HG03469 (cell line): ENCODE data around the gene BIVM.
A peak's percentile ranks its signal among the peaks of the same experiment; 100 is the strongest.

ENCODE experiments used
- ATAC-seq: cut with Tn5 transposase; IDR thresholded peaks from one replicate; pipeline ENCODE4 v1.9.1; 2021; ENCODE audit warnings: mild to moderate bottlenecking, moderate library complexity, moderate number of reproducible peaks; ENCODE audit not compliant: unreplicated experiment

Gene BIVM

DNA sequence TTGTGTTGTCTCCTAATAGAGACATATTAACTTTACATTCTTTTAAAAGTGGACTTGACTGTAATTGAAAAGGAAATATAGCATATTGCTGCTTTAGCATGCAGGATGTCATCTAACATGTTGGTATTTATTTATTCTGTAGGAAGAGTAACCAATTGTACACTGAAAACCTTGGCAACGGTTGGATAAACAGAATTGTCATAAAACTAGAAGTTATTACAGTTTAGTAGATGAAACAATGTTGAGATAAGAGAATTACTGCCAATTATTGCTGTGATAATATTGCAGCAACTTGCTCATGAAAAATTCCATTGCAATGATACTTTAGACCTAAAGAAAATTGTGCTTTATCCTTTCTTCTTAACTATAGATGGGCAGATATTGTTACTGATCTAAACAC lies 39.4 kb downstream of the BIVM start:
- no peak for ATAC-seq

DNA sequence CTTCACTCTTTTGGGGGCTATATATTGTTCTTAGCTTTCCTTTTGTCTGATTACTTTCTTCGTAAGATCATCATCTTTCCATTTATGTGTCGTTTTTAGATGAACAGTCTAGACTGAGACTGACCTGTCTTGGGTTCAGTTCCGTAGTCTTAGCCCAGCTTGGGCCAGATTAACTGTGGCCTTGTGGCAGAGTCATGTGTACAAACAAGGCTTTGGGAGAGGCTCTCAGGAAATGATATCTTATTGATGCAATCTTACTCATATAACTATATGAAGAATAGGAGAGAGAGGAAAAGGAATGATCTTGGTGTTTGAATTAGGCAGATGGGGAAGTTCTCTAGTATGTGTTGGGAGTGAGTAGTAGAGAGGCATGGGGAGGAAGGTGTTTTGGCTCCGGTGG lies 40.1 kb downstream of the BIVM start:
- ATAC-seq, result no peak

DNA sequence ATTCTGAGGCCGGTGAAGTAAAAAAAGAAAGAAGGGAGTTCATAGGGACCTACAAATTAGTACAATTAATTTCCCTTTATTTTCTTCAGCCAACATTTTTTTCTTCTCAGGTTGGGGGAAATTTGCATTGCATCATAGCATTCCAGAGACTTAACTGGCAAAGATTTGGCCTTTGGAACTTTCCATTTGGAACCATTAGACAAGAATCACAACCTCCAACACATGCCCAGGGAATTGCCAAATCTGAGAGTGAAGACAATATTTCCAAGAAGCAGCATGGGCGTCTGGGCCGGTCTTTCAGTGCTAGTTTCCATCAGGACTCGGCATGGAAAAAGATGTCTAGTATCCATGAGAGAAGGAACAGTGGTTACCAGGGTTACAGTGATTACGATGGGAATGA lies 40.5 kb downstream of the BIVM start:
- no peak for ATAC-seq

DNA sequence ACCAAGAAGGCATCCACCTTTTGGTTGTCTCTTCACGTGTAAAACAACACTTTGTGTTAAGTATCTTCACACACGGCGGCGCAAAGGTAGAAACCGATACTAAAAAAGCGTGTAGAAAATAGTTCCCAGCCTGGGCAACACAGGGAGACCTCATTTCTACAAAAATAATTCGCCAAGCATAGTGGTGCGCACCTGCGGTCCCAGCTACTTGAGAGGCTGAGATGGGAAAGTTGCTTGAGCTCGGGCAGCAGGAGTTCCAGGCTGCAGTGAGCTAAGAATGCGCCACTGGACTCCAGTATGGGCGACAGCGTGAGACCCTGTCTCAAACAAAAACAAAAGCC lies 46.3 kb downstream of the BIVM start:
- peak; percentile 7 for ATAC-seq

DNA sequence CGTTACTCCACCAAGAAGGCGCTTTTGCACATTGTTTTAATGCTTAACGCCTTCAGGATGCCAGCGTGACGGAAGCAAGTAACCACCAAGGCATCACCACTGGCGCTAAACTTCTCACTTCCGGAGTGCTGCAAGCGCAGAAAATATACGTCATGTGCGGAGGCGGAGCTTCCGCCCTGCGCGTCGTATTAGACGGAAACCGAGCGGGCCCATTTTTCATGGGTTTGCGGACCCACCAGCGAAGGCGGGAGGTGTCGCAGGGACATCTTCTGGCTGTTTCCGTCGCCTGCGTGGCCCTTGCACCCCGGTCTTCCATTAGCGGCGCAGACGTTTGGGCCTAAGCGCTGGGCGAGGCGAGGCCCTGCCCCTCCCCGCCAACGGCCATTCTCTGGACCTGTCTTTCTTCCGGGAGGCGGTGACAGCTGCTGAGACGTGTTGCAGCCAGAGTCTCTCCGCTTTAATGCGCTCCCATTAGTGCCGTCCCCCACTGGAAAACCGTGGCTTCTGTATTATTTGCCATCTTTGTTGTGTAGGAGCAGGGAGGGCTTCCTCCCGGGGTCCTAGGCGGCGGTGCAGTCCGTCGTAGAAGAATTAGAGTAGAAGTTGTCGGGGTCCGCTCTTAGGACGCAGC lies 46.8 kb downstream of the BIVM start, which contains the start of gene ERCC5:
Gene ERCC5 (plus strand): TSS at position 403 of the 631 bp plus-strand sequence. CDS start 235 bp downstream, outside the sequence.
- ATAC-seq, result peak; percentile 75

DNA sequence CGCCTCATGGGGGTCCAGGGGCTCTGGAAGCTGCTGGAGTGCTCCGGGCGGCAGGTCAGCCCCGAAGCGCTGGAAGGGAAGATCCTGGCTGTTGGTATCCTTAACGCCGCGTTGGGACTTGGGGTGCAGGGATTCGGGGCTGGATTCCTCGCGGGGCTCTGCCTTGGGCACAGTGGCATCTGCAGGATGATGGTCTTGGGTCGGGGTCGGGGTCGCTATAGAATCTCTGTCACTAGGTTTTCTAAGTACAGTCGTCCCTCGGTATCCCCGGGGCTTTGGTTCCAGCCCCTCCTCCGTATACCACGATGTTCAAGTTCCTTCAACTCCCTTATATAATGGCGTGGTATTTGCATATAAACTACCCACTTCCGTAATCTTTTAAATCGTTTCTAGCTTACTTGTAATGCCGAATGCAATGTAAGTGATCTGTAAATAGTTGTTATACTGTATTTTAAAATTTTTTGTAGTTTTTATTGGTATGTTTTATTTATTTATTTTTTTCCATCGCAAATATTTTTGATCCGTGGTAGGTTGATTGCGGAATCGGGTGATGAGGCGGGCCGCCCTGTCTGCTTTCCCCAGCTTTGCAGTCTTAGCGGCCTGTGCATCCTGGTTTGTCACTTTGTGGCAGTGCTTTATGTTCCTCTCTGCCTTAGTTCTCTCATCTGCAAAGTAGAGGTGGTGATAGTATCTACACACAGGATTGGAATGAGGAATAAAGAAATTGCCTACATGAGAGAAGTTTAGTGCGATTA lies 47.5 kb downstream of the BIVM start:
- ATAC-seq, result peak; percentile 24

DNA sequence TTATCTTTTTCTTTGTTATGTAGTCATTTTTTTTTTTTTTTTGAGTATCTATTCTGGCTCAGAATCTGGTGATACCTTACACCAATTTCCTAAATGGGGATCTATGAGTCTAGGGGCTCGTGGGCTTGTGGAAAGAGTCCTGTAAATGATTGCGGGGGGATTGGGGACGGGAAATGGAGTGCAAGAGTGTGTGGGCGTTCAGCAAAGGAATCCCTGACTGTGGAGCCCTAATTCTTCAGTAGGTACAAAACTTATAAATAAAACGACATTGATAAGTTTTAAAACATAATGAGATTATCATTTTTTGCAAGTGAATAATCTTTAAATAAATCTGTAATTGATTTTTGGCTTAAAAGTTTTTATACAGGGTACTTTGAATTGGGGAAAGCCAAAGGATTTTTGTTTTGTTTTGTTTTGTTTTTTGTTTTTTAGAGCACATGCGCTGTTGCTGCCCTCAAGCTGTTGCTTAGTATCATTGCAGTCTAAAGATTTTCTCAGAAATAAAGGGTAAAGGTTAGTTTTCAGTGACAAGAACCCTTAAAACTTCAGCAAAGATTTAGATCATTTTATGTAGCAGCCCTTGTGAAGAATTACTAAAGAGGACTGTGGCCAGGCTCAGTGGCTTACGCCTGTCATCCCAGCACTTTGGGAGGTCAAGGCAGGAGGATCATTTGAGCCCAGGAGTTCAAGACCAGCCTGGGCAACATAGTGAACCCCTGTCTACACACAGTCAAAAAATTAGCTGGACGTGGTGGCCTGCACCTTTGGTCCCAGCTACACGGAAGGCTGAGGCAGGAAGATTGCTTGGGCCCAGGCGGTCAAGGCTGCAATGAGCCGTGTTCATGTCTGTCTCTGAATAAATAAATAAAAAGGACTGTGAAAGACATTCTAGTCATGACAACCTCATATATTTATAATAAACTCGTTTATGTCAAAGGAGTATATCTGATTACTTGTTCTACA lies 48.6 kb downstream of the BIVM start:
- ATAC-seq, result no peak

DNA sequence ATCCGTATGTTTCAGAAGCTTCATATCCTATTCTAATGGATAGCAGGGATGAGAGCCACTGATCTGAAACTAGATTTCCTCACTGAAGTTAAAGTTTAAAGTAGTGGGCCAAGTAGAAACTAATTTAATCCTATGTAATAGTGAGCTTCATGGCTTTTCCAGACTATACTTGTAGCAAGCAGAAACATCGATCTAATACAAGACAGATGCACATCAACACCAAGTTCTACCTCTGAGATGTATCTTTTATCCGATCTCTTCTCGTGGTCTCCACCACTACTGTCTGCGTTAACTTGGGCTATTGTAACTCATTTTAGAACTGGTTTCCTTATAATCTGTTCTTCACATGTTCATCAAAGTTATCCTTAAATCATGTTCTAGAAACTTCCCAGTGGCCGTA lies 50.0 kb downstream of the BIVM start:
- ATAC-seq, result no peak

DNA sequence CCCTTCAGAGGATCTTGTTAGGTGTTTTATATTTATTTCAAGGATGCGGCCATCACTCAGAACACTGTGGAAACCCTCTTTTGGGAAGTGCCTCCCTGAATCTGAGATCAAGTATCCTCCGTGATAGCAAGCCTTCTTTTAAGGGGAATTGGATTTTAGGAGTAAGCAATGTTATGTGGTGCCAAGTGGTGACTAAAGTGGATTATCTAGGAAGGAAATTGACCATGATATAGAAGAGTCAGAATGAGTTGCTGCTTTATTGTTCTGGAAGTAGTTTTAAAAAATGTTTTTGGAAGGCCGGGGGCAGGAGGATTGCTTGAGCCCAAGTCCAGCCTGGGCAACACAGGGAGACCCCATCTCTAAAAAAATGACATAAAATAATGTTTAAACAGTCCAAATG lies 53.6 kb downstream of the BIVM start:
- ATAC-seq, result no peak

DNA sequence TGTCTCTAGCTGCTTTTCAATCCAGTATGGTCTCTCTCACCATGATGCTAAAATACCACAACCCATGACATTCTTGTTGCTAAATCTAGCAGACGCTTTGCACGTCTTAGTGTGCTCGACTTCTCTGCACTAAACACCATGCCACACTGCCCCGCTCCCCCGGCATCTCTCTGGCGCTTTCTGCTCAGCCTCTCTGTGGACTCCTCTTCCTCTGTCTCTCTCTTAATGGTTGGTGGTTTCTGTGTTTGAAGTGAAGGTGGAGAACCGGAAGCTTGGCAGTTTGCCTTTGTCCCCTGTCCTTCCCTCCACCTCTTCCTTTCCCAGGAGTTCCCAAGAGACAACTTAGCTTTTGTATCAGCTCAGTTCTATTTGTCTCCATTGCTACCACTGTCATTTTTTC lies 55.8 kb downstream of the BIVM start:
- ATAC-seq, result no peak

DNA sequence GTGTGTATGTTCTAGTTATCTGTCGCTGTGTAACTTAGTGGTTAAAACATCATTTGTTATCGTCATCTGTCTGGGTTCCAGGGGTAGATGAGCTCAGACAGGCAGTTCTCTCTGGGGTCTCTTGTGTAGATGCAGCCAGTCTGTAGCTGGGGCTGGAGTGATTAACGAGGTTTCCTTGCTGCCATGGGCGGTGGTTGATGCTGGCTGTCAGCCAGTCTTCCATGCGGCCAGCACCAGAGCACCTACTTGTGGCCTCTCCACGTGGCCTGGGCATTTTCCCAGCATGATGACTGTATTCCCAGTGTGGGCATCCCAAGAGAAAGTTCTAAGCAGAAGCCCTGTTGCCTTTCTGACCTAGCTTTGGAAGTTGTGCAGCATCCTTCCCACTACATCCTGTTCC lies 57.6 kb downstream of the BIVM start:
- no peak for ATAC-seq

DNA sequence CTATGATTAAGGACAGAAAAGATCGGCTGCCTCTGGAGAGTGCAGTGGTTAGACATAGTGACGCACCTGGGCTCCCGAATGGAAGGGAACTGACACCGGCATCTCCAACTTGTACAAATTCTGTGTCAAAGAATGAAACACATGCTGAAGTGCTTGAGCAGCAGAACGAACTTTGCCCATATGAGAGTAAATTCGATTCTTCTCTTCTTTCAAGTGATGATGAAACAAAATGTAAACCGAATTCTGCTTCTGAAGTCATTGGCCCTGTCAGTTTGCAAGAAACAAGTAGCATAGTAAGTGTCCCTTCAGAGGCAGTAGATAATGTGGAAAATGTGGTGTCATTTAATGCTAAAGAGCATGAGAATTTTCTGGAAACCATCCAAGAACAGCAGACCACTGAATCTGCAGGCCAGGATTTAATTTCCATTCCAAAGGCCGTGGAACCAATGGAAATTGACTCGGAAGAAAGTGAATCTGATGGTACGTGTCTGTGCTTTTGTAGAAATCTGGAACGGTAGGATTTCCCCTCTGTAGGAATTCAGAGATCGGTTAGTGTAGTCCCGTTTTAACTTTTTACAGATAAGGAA lies 63.8 kb downstream of the BIVM start:
- ATAC-seq, result no peak

DNA sequence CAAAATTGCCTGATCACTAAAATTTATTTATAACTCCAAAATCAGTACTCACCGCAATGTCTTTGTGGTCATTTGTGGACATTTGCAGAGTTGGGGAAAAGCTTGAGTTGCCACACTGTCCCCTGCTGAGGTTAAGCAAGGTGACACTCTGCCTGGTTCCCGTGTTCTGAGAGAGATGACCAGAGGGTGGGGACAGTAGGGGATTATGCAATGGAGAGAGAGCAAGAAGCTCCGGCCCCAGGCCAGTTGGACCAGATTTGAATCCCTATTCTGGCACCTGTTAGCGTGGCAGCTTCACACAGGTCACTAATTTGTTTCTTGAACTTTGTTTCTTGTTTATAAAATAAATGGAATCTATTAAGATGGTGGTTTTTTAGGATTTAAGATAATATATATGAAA lies 64.7 kb downstream of the BIVM start:
- no peak for ATAC-seq

DNA sequence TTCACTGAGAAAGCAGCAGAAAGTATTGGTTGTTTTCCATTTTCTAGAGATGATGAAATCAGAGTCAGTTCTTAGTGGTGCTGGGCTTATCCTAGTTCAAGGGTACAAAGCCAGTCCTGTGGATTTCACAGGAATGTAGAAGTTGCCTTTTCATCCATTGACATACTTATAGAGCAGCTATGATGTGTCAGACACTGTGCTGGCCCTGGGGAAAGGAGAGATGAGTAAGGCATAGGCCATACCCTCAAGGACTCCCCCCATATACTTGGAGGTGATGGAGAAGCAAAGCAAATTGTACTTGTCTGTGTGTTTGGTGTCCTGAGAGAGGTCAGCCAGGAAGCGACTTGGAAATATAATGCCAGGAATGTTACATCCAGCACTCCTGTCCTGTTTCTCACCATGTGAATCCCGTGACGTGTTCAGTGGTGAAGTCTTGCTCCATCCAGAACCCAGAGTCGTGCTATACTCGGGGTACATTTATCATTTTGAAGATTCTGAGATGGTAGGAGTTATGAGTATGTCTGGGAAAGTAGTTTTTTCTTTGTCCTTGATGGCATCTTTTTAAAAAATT lies 69.5 kb downstream of the BIVM start:
- no peak for ATAC-seq

DNA sequence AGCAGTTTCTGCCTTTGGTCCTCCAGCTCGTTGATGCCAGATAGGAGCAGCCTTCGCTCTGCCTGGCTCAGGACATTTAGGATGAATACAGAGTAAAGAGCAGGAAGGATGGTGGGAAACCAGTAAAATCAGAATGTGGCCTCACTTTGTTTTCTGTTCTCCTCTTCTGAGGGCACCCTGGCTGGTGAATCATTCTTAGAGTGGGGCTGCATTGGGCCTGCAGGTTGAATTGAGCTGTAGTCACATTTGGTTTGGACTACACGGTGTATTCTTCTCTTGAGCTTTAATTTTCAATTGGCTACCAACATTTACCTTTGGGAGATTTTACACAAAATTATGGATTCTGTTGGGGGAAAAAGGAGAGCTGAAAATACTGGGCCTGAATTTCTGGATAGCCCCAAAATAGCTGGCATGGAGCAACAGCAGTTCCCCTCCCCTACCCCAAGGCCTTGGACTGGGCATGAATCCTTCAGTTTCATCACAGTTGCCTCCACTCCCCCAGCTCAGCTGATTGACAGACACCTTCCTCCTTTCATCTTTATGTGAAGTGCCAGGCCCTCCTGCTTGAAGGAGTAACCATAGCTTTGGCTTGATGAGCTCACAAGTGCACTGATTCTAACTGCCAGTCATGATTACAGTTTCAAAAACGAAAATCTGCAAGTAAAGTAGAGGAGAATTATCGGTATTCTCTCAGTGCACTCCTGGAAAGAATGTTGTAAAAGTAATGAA lies 71.2 kb downstream of the BIVM start:
- no peak for ATAC-seq

DNA sequence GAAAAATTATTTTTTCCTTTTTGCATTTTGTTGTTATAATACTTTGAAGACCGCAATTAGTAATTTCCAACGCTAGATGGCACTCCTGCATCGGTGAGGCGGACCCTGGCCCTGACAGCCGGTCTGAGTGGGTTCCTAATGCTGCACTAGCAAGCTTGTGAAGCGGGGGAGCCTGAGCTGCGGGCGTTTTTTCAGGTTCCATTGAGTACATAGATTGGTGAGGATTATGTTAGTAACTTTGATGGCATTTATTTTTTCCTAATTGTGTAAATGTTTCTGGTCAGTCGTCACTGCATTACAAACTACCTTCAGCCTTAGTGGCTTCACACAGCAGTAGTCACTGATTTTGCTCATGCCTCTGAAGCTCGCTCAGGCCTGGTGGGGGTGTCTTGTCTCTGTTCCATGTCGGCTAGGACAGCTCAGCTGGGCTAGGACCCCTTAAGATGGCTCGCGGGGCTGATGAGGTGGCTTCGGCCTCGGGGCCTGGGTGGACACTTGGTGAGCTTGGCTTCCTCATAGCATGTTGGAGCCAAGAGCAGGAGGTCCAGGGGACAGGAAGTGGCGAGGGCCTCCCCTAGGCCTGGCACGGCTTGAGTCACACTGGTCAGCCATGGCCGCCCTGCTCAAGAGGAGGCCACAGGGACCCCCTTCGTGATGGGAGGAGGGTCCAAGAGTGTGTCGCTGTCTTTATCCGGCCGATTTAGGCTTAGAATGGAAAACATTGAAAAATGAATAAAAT lies 71.9 kb downstream of the BIVM start:
- ATAC-seq, result peak; percentile 61

DNA sequence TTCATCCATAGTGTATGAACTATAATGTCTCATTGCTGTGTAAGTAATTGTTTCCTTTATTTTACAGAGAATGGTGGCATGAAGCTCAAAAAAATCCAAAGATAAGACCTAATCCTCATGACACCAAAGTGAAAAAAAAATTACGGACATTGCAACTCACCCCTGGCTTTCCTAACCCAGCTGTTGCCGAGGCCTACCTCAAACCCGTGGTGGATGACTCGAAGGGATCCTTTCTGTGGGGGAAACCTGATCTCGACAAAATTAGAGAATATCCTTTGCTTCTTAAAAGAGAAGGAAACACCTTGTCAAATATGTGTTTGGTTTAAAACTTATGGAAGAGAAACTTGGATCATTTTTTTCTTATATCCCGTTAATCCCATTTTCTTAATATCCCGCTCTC lies 73.2 kb downstream of the BIVM start:
- ATAC-seq, result no peak

DNA sequence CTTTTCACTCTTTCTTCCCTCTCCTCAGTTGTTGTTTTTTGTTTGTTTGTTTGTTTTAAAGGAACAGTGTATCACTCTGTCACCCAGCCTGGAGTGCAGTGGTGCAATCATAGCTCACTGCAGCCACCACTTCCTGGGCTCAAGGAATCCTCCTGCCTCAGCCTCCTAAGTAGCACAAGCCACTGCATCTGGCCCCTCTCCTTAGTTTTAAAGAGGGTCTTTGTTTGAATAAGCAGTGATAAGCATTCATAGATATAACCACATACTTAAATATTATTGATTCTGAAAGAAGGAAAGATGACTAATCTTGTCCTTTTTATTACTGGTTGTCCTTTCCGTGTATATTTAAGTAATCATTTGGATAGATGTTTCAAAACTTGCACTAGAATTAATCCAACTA lies 73.6 kb downstream of the BIVM start:
- ATAC-seq, result no peak

DNA sequence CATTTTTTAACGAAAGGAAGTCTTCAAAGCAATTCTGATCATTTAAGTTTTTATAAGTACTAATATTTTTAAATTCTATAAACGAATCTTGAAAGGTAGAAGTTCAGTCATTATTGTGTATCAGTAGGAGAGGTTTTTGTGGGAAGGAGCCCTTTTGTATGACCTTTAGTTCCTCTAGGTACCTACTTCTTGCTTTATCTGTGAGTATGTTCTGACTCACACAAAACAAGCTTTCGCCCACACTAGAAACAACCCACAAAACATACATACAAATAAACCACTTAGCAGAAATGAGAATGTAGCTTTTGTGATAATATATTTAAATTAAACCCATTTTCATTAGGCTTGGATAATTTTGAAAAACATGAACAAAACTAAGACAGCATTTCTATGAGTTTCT lies 74.7 kb downstream of the BIVM start:
- ATAC-seq, result peak; percentile 68

DNA sequence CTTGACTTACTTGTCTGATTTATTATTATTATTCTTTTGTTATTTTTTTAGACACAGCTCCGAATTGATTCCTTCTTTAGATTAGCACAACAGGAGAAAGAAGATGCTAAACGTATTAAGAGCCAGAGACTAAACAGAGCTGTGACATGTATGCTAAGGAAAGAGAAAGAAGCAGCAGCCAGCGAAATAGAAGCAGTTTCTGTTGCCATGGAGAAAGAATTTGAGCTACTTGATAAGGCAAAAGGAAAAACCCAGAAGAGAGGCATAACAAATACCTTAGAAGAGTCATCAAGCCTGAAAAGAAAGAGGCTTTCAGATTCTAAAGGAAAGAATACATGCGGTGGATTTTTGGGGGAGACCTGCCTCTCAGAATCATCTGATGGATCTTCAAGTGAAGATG lies 76.3 kb downstream of the BIVM start:
- ATAC-seq, result no peak
